Caco-2 (cell line): ENCODE measurements around the gene BID. TPM values are rescaled to one million over a fixed set of nuclear protein-coding genes. Genes with fewer than 3 reads are reported as not detected.
A peak's percentile ranks its signal among the peaks of the same experiment; 100 is the strongest.

ENCODE experiments used
- BruUV-seq: library from RNA; stranded (reverse); fragments of 400-500 nt; replicated peaks from 2 replicates; lab custom pipeline; 2021; lab: Mats Ljungman, UMichigan
- CTCF ChIA-PET: fragments of 300-600 bp; sonication (Branson Sonifier 250); formaldehyde crosslinking; loops from one replicate; lab custom pipeline; 2022; ENCODE audit warnings: antibody characterized with exemption; lab: Charles Lee
- POLR2A ChIA-PET: fragments of 300-600 bp; sonication (Branson Sonifier 250); formaldehyde crosslinking; loops from one replicate; lab custom pipeline; 2022; ENCODE audit warnings: antibody characterized with exemption; lab: Charles Lee
- DNase-seq, 2 experiments: peaks; one replicate each; pipeline versions ENCODE4 v3.0.0 to v3.0.0-alpha.2; 2020 to 2022
- H3K27me3 ChIP-seq: replicated peaks from 2 replicates; pipeline ENCODE4 v1.6.0; 2011; ENCODE audit warnings: low read length; ENCODE audit not compliant: control insufficient read depth, insufficient read depth
- H3K36me3 ChIP-seq: 2 replicates; pipeline ENCODE4 v1.5.1; 2011; ENCODE audit warnings: low read length; ENCODE audit not compliant: control insufficient read depth, insufficient read depth
- H3K4me1 ChIP-seq: fragments of 250-450 bp; sonication (Bioruptor Pico); 2 replicates; pipeline ENCODE4 v1.5.1; 2020; ENCODE audit warnings: mild to moderate bottlenecking
- H3K4me3 ChIP-seq: 2 replicates; pipeline ENCODE4 v1.5.1; 2011; ENCODE audit warnings: low read depth, mild to moderate bottlenecking, control low read depth, low read length
- H3K9me3 ChIP-seq: fragments of 250-450 bp; sonication (Bioruptor Pico); 2 replicates; pipeline ENCODE4 v1.5.1; 2020; ENCODE audit warnings: mild to moderate bottlenecking, moderate library complexity
- H3K27ac Mint-ChIP-seq: one replicate; pipeline ENCODE4 v1.8.0; 2022; ENCODE audit warnings: mixed read lengths; ENCODE audit not compliant: unreplicated experiment
- H3K27me3 Mint-ChIP-seq: one replicate; pipeline ENCODE4 v1.8.0; 2022; ENCODE audit warnings: mixed read lengths; ENCODE audit not compliant: insufficient read depth, unreplicated experiment
- H3K36me3 Mint-ChIP-seq: one replicate; pipeline ENCODE4 v1.8.0; 2022; ENCODE audit warnings: mild to moderate bottlenecking, mixed read lengths; ENCODE audit not compliant: insufficient read depth, unreplicated experiment
- H3K4me1 Mint-ChIP-seq: one replicate; pipeline ENCODE4 v1.8.0; 2022; ENCODE audit warnings: low read depth, mixed read lengths; ENCODE audit not compliant: unreplicated experiment
- H3K4me3 Mint-ChIP-seq: one replicate; pipeline ENCODE4 v1.8.0; 2022; ENCODE audit warnings: mild to moderate bottlenecking, moderate library complexity, mixed read lengths; ENCODE audit not compliant: unreplicated experiment
- H3K9me3 Mint-ChIP-seq: one replicate; pipeline ENCODE4 v1.8.0; 2022; ENCODE audit warnings: mixed read lengths; ENCODE audit not compliant: unreplicated experiment
- CTCF ChIP-seq, 2 experiments: fragments of 200-600 bp in 1 of 2; IDR thresholded peaks; 1 replicate in 1 of 2; 2 replicates in 1 of 2; pipeline versions ENCODE4 v1.5.1 to v1.8.0; 2011 to 2022; ENCODE audit warnings: antibody characterized with exemption in 1 of 2, control low read depth in 1 of 2, inconsistent platforms in 1 of 2, low read depth in 1 of 2, low read length in 1 of 2, mild to moderate bottlenecking in 1 of 2, moderate library complexity in 1 of 2; ENCODE audit not compliant: insufficient read depth in 1 of 2, severe bottlenecking in 1 of 2, unreplicated experiment in 1 of 2
- intact Hi-C: fragments of 100-400 bp; cut with micrococcal nuclease; formaldehyde crosslinking; loops from one replicate; pipeline ENCODE4 v1.10.0; 2022; ENCODE audit not compliant: unreplicated experiment
- total RNA-seq: library from RNA; stranded (reverse); gene quantifications from 2 replicates; pipeline ENCODE4 v1.2.3, GENCODE V29; 2022

The BID gene
- total RNA-seq, 1 experiment from 2014 or later, result 28.2 TPM

GRCh38 chr22:17724678-17725499 lies 49.4 kb downstream of the BID start:
- BruUV-seq, result no TSS peak
- no peaks in the 10 kb centered on the region for H3K9me3 Mint-ChIP-seq
- POLR2A ChIA-PET, result no interaction called here
- CTCF ChIA-PET, result no interaction called here
- peak overlapping the region; percentile 6 for H3K27ac Mint-ChIP-seq
- H3K4me3 Mint-ChIP-seq, result no peak overlapping the region
- no peak overlapping the region for H3K4me3 ChIP-seq
- DNase-seq, result no peak
- H3K36me3 ChIP-seq, result no peaks in the 10 kb centered on the region
- TF ChIP-seq CTCF (IDR thresholded peaks at IDR 0.05; ENCODE audit: insufficient read depth in 1 of 2, low read depth in 1 of 2, low read length in 1 of 2, severe bottlenecking in 1 of 2, unreplicated experiment in 1 of 2), result no peak
- H3K27me3 Mint-ChIP-seq, result no peaks in the 10 kb centered on the region
- H3K27me3 ChIP-seq, result no peaks in the 10 kb centered on the region
- H3K4me1 ChIP-seq, result 0 out of 2 replicates have a peak, but pooled peaks cover 6% of the 10 kb centered on the region
- H3K9me3 ChIP-seq, result no peaks in the 10 kb centered on the region
- intact Hi-C loops, result no loop called here
- H3K4me1 Mint-ChIP-seq, result peaks cover 8% of the 10 kb centered on the region
- peaks cover 18% of the 10 kb centered on the region for H3K36me3 Mint-ChIP-seq

GRCh38 chr22:17724241-17724640 lies 50.0 kb downstream of the BID start:
- TF ChIP-seq CTCF (IDR thresholded peaks at IDR 0.05; ENCODE audit: insufficient read depth in 1 of 2, low read depth in 1 of 2, low read length in 1 of 2, severe bottlenecking in 1 of 2, unreplicated experiment in 1 of 2), result no peak
- CTCF ChIA-PET, result no interaction called here

GRCh38 chr22:17719911-17720310 lies 54.4 kb downstream of the BID start:
- H3K36me3 Mint-ChIP-seq, result peaks cover 3% of the 10 kb centered on the region
- intact Hi-C loops, result loop anchor here (5.0 kb wide), 1 partner anchor 163 kb away; no protein-coding TSS in a partner anchor
- no peaks in the 10 kb centered on the region for H3K9me3 Mint-ChIP-seq
- Histone ChIP-seq H3K36me3 (no peaks in the 10 kb centered on the region), H3K27me3 (no peaks in the 10 kb centered on the region), H3K4me3 (no peak overlapping the region), H3K9me3 (no peaks in the 10 kb centered on the region), H3K4me1 (0 out of 2 replicates have a peak, but pooled peaks cover under 1% of the 10 kb centered on the region)
- no peak for TF ChIP-seq CTCF (IDR thresholded peaks at IDR 0.05; ENCODE audit: insufficient read depth in 1 of 2, low read depth in 1 of 2, low read length in 1 of 2, severe bottlenecking in 1 of 2, unreplicated experiment in 1 of 2)
- no peak overlapping the region for H3K27ac Mint-ChIP-seq
- no peak overlapping the region for H3K4me3 Mint-ChIP-seq
- H3K4me1 Mint-ChIP-seq, result peaks cover under 1% of the 10 kb centered on the region
- DNase-seq, result no peak
- POLR2A ChIA-PET, result no interaction called here
- CTCF ChIA-PET, result no interaction called here
- no peaks in the 10 kb centered on the region for H3K27me3 Mint-ChIP-seq
- no TSS peak for BruUV-seq

More at GRCh38 chr22:17724241-17724640, 50.0 kb downstream of the BID start:
- Histone ChIP-seq H3K9me3 (no peaks in the 10 kb centered on the region), H3K27me3 (no peaks in the 10 kb centered on the region), H3K4me1 (0 out of 2 replicates have a peak, but pooled peaks cover 6% of the 10 kb centered on the region), H3K36me3 (no peaks in the 10 kb centered on the region), H3K4me3 (no peak overlapping the region)
- H3K9me3 Mint-ChIP-seq, result no peaks in the 10 kb centered on the region
- intact Hi-C loops, result no loop called here
- DNase-seq, result no peak
- BruUV-seq, result no TSS peak
- peaks cover 14% of the 10 kb centered on the region for H3K36me3 Mint-ChIP-seq
- peaks cover 8% of the 10 kb centered on the region for H3K4me1 Mint-ChIP-seq
- H3K4me3 Mint-ChIP-seq, result no peak overlapping the region
- no peaks in the 10 kb centered on the region for H3K27me3 Mint-ChIP-seq
- POLR2A ChIA-PET, result no interaction called here
- H3K27ac Mint-ChIP-seq, result no peak overlapping the region
